Eye (tissue), 1 donor: ENCODE results near the gene RPL39.
A peak's percentile ranks its signal among the peaks of the same experiment; 100 is the strongest.
"Not testable (repeated sequence)": the region's sequence is repeated elsewhere in the genome, so short reads cannot be mapped to it uniquely, and the experiment has no call there.

Experiments
- DNase-seq: peaks from one replicate; pipeline ENCODE4 v3.0.0-alpha.2; 2015

RPL39 gene

DNA sequence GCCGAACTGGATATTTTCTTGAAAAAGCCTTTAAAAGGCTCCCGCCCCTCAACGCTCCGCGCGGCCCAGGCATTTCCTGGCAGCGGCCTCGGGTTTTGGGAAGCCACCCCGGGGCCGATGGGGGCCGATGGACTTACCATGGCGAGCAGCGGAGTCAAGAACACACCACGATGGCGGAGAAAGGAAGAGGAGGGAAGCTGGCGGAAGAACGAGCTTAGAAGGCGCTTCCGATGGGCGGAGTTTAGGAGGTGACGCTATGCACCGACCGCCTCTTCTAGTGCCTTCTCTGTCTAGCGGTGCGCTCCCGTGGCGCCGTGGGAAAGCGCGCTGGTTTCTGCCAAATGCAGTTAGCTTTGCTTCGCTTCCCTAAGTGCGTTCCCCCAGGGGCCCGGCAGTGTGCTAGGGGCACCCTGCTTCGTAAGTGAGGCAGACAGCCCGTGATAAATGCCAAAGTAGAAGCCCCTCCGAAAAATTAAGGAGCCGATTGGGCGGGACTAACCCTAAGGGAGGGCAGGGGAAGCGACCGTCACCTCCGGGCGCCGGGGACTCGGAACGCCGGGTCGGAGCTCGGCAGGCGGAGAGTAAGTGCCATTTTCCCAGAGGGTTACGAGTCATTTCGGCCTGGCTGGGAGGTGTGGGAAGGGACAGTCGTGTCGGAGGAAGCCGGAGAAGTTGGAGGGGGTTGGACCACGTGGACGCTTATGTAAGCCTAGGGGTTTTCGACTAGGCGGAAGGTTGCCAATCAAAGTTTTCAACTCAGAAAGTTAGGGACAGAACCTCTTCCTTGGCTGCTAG lies at the start of gene RPL39:
Gene RPL39 (minus strand): TSS at position 194 of the 795 bp plus-strand sequence. CDS start 54 bp downstream, at position 140.
- DNase-seq: peak; percentile 94

DNA sequence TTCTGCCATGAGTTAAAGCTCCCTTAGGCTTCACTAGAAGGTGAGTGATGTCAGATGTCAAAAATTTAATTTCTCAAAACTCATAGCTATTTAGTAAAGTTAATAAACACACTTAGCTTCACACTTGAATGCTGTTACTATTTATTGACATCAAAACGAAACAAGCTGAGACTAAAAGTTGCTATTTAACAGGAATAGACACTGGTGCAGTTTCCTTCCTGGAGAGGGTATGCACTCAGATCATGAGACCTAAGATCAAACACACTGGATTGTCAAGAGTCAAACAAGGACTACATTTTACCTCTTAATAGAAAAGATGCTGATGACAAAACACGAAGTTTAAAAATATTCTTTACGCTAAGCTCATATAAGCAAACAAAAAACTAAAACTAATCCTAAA lies 42.5 kb upstream of the RPL39 start:
- DNase-seq: no peak

DNA sequence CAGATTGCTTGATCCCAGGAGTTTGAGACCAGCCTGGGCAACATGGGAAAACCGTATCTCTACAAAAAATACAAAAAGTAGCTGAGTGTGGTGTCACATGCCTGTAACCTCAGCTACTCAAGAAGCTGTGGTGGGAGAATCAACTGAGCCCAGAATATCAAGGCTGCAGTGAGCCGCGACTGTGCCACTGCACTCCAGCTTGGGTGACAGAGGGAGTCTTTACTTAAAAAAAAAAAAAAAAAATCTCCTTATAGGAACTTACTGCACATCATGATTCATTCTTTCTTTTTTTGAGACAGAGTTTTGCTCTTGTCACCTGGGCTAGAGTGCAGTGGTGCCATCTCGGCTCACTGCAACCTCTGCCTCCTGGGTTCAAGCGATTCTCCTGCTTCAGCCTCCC lies 37.0 kb upstream of the RPL39 start:
- no peak for DNase-seq

DNA sequence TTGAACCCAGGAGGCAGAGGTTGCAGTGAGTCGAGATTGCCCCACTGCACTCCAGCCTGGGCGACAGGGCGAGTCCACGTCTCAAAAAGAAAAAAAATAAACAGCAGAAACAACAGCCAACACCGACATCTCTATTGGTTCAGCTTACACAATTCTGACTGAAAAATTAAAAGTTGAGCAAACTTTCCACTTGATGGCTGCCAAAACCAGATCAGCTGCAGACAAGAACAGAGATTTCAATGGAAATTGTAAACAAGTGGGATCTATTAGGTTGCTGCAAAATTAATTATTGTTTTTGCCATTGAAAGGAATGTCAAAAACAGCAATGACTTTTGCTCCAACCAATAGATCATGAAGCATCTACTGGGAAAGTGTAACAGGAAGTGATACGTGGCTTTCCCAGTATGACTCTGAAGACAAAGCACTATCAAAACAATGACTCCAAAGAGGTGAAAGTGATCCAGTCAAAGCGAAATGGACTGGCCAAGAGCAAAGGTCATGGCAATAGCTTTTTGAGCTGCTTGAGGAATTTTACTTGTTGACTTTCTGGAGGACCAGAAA lies 35.0 kb upstream of the RPL39 start:
- no peak for DNase-seq

DNA sequence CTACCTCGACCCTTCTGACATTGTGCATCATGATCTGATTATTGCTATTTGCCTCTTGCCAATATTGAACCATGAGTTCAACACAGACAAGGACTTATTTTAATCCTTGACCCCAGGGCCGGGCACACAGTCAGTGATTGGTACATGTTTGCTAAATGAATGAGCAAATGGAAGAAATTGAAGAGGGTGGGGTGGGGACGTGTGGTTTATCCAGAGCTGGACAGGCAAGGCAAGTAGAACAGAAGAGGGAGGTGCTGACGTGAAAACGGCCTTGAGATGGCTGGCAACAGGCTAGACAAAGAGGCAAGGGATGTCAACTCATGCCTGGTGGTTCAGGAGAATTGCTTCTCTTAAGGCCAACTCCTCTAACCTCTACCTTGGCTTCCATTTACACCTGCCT lies 32.8 kb upstream of the RPL39 start:
- not testable (repeated sequence) for DNase-seq

DNA sequence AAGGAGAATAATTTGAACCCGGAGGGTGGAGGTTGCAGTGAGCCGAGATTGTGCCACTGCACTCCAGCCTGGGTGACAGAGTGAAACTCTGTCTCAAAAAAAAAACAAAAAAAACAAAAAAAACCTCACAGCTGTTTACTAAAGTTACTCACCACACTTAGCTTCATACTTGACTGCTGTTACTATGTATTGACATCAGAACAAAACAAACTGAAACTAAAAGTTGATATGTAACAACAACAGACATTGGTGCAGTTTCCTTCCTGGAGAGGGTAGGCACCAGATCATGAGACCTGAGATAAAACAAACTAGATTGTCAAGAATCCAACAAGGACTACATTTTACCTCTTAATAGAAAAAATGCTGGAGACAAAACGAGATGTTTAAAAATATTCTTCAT lies 30.3 kb upstream of the RPL39 start:
- not testable (repeated sequence) for DNase-seq

DNA sequence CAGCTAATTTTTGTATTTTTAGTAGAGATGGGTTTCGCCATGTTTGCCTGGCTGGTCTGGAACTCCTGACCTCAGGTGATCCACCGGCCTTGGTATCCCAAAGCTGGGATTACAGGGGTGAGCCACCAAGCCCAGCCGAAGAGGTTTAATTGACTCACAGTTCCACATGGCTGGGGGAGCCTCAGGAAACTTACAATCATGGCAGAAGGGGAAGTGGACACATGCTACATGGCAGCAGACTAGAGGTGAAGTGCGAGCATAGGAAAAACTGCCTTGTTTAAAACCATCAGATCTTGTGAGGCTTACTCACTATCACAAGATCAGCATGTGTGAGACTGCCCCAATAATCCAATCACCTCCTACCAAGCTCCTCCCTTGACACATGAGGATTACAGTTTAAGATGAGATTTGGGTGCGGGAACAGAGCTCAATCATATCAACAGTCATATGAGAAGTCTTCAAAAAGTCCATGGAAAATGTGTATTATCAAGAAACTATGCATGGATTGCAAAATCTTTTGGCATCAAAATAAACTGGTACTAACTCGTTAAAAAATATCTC lies 25.8 kb upstream of the RPL39 start:
- DNase-seq: no peak

DNA sequence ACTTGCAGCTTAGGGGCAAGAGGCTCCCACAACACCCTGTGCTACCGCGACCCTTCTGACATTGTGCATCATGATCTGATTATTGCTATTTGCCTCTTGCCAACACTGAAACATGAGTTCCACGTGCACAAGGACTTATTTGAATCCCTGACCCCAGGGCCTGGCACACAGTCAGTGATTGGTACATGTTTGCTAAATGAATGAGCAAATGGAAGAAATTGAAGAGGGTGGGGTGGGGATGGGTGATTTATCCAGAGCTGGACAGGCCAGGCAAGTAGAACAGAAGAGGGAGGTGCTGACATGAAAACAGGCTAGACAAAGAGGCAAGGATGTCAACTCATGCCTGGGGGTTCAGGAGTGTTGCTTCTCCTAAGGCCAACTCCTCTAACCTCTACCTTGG lies 24.9 kb upstream of the RPL39 start:
- DNase-seq: no peak

DNA sequence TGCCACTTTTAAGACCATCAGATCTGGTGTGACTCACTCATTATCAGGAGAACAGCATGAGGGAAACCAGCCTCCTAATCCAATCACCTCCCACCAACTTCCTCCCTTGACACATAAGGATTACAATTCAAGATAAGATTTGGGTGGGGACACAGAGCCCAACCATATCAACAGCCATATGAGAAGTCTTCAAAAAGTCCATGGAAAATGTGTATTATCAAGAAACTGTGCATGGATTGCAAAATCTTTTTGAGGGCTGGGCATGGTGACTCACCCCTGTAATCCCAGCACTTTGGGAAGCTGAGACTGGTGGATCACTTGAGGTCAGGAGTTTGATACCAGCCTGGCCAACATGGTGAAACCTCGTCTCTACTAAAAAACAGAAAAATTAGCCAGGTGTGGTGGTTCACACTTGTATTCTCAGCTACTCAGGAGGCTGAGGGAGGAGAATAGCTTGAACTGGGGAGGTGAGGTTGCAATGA lies 17.8 kb upstream of the RPL39 start:
- no peak for DNase-seq

DNA sequence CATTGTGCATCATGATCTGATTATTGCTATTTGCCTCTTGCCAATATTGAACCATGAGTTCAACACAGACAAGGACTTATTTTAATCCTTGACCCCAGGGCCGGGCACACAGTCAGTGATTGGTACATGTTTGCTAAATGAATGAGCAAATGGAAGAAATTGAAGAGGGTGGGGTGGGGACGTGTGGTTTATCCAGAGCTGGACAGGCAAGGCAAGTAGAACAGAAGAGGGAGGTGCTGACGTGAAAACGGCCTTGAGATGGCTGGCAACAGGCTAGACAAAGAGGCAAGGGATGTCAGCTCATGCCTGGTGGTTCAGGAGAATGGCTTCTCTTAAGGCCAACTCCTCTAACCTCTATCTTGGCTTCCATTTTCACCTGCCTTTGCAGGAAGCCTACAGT lies 17.0 kb upstream of the RPL39 start:
- not testable (repeated sequence) for DNase-seq

DNA sequence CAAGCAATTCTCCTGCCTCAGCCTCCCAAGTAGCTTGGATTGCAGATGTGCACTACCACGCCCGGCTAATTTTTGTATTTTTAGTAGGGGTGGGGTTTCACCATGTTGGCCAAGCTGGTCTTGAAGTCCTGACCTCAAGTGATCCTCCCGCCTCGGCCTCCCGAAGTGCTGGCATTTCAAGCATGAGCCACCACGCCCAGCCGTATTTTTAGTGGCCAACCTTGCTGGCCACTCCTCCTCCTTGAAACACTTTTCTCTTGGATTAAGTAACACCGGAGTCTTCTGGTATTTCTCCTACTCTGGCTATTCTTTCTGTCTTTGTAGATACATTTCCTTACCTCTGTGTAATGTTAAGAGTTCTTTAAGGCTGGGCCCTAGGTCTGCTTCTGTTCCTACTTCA lies 11.1 kb upstream of the RPL39 start:
- no peak for DNase-seq

DNA sequence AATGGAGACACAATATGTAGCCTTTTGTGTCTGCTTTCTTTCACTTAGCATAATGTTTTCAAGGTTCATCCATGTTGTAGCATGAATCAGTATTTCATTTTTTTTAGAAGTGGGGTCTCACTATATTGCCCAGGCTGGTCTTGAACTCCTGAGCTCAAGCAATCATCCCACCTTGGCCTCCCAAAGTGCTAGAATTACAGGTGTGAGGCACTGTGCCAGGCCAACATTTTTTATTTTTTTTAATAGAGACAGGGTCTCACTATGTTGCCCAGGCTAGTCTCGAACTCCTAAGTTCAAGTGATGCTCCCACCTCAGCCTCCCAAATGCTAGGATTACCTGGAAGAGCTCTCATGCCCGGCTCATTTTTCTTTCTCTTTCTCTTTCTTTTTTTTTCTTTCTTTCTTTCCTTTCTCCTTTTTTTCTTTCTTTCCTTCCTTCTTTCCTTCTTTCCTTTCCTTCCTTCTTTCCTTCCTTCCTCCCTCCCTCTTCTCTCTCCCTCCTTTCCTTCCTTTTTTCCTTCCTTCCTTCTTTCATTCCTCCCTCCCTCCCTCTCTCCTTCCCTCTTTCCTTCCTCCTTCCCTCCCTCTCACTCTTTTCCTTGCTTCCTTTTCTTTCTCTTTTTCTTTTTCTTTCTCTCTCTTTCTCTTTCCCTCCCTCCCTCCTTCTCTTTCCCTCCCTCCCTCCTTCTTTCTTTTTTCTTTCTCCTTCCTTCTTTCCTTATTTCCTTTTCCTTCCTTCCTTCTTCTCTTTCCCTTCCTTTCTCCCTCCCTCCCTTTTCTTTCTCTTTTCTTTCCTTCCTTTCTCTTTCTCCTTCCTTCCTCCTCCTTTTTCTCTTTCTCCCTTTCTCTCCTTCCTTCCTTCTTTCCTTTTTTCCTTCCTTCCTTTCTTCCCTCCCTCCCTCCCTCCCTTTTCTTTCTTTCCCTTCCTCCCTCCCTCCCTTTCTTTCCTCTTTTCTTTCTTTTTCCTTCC lies 10.1 kb upstream of the RPL39 start:
- no peak for DNase-seq

DNA sequence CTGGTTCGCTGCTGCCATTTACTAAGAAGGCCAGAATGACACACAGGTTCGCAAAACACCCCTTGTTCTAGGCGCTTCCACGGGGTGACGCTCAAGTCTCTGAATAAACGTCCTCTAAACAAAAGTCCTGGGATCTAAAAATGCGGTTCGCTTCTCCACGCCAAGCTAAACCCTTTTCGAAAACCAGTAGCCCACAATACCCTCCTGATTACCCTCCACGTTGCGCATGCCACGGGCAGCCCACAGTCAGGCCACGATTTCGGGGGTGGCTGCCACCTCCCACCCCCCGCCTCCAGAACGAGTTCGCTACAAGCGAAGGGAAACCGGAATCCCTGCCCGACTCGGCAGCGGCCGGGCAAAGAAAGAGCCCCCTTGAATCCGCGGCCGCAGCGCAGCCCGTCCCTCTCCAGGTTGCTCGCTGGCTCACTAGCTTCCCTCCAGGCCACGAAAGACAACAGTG lies 423 bp downstream of the RPL39 start:
- peak; percentile 74 for DNase-seq

DNA sequence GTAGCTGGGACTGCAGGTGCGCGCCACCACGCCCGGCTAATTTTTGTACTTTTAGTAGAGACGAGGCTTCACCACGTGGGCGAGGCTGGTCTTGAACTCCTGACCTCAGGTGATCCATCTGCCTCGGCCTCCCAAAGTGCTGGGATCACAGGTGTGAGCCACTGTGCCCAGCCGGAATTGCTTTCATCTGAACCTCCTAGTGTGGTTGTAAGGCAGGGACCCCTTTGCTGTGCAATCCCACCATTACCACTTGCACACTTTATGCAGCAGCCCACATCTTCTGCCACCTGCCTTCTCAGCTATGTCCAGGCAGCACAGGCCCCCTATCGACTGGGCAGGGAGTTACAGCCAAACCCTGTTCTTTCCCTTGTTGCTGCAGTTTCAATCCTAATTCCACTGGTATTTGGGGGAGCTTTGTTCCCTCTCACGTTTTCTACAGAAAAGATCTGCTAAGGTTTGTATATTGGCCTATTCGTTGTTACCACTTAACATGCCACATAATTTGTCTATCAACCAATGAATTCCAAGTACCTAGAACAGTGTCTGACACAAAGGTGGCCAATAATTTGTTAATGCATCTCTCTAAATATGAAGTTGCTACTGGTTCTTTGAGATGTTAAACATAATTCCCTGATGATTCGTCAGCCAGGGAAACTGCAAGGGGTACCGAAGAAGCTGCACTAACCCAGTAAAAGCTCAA lies 6.5 kb downstream of the RPL39 start:
- DNase-seq: peak; percentile 3

DNA sequence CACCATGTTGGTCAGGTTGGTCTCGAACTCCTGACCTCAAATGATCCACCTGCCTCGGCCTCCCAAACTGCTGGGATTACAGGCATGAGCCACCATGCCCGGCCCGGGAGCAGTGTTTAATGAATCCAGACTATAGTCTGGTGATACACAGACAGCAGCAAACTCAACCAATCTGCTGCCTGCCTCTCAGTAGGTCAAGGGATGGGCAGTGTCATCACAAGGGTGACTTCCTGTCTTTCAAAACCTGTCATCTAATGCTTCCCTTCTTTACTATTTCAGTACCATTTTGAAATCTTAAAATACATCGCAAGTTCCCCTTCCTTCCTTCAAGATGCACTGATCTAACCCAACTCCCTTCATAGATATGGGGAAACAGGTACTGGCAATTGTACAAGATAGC lies 8.4 kb downstream of the RPL39 start:
- no peak for DNase-seq

DNA sequence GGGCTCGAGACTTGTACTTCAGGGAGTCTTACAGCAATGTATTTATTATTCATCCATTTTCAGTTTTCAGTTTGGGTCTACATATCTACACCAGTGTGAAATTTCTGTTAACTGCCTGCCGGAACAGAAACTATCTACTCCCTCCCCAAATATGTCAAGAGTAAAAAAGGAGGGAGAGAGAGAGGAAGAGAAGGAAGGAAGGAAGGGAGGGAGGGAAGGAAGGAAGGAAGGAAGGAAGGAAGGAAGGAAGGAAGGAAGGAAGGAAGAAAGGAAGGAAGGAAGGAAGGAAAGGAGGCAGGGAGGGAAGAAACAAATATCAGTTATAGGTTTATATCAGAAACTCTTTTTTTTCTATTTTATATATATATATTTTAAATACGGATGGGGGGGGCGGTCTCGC lies 12.6 kb downstream of the RPL39 start:
- no peak for DNase-seq

DNA sequence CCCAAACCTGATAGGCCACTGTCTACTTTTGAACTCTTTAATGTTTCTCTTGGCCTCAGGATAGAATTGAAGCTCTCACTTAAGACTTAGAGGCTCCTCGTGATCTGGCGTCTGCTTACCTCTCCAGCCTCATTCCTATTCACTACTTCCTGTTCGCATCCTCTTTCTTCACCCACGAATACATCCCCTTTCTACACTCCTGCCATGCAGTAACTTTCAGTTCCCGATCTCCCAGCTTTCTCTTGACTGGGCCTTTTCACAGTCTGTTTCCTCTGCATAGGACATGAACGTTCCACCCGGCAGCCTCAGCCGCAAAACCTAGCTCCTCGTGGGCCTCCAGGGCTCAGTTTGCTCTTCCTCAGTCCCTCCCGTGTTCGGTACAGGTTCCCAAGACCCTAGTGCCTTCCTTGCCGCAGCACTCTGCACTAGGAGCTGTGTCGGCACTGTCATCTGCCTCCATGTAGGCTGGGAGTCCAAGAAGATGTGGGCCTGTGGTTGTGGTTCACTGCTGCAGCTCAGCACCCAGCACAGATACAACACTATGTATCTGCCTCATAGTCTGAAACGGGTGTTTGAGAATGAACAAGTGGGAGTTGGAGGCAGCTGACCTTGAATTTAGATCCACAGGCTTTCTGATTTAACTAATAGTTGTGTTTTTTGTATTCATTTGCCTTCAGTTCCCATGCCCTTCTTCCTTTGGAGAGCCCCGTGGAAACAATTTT lies 15.8 kb downstream of the RPL39 start:
- DNase-seq: no peak

DNA sequence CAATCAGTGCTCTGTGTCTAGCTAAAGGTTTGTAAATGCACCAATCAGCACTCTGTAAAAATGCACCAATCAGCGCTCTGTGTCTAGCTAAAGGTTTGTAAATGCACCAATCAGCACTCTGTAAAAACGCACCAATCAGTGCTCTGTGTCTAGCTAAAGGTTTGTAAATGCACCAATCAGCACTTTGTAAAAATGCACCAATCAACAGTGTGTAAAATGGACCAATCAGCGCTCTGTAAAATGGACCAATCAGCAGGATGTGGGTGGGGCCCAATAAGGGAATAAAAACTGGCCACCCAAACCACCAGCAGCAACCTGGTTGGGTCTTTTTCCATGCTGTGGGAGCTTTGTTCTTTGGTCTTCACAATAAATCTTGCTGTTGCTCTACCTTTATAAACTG lies 22.0 kb downstream of the RPL39 start:
- DNase-seq: not testable (repeated sequence)

DNA sequence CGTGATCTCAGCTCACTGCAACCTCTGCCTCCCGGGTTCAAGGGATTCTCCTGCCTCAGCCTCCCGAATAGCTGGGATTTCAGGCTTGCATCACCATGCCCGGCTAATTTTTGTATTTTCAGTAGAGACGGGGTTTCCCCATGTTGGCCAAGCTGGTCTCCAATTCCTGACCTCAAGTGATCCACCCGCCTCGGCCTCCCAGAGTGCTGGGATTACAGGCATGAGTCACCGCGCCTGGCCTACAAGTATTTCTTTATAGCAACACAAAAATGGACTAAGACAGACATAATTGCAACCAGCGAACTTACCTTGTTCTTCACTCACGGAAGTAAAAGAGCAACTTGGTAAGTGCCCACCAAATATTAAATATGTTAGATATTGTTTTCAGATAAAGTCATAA lies 23.0 kb downstream of the RPL39 start:
- DNase-seq: not testable (repeated sequence)

DNA sequence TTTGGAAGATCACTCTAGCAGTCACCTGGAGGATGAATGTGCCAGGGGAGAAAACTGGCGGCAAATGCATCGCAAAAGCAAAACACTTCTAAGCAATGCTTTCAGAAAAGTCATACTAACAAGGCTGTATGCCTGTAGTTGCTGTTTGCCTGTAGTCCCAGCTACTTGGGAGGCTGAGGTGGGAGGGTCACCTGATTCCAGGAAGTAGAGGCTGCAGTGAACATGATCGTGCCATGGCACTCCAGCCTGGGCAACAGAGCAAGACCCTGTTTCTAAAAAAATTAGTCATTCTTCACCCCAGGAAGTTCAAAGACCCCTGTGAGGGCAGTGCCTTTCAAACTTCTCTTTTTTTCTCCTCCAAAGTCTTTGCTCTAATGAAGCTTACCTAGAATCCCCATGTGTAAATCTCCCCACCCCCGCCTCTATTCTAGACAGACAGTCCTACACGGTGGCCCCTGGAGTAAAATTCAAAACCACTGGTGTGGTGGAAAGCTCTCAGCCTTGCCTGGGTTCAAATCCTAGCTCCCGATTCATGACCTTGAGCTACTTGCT lies 27.5 kb downstream of the RPL39 start:
- no peak for DNase-seq

DNA sequence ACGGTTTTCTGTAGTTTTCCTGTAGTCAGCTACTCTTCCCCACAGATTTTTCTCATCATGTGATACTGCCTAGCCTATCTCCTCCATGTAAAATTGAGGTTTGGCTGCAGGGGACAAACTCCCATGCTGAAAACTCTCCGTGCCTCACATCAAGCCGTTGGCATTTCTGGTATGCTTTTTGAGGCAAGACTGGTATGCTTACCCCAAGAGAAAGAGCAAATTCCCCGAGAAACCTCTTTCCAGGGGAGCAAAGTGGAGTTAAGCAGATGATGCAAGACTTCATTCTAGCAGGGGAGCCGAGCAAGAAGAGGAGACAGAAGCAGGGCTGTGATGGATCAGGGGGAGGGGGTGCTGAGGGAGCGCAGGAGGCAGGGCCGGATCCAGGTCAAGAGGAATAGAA lies 28.2 kb downstream of the RPL39 start:
- DNase-seq: peak; percentile 7
